GM18508 (cell line): Measurements from ENCODE around the gene B9D1.

Experiments used
- ATAC-seq: cut with Tn5 transposase; IDR thresholded peaks from one replicate; pipeline ENCODE4 v1.9.1; 2021; ENCODE audit warnings: moderate number of reproducible peaks; ENCODE audit not compliant: insufficient read depth, unreplicated experiment

Gene B9D1

GRCh38 chr17:19308398-19308797 lies 54.1 kb downstream of the B9D1 start:
- no peak for ATAC-seq

DNA sequence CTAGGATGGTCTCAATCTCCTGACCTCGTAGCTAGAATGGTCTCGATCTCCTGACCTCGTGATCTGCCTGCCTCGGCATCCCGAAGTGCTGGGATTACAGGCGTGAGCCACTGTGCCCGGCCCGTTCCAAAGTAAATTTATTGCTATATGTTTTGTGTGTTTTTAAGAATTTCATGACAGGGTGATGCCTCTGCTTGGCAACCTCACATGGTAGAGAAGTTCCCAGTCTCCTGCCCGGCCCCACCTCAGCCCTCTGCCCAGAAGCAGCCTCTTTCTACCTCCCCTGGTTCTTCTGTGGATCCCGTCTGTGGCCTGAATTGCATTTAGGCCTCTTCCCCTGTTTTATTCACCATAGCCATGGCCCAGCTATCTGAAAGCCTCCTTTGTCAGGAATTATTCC lies 55.0 kb downstream of the B9D1 start:
- no peak for ATAC-seq

DNA sequence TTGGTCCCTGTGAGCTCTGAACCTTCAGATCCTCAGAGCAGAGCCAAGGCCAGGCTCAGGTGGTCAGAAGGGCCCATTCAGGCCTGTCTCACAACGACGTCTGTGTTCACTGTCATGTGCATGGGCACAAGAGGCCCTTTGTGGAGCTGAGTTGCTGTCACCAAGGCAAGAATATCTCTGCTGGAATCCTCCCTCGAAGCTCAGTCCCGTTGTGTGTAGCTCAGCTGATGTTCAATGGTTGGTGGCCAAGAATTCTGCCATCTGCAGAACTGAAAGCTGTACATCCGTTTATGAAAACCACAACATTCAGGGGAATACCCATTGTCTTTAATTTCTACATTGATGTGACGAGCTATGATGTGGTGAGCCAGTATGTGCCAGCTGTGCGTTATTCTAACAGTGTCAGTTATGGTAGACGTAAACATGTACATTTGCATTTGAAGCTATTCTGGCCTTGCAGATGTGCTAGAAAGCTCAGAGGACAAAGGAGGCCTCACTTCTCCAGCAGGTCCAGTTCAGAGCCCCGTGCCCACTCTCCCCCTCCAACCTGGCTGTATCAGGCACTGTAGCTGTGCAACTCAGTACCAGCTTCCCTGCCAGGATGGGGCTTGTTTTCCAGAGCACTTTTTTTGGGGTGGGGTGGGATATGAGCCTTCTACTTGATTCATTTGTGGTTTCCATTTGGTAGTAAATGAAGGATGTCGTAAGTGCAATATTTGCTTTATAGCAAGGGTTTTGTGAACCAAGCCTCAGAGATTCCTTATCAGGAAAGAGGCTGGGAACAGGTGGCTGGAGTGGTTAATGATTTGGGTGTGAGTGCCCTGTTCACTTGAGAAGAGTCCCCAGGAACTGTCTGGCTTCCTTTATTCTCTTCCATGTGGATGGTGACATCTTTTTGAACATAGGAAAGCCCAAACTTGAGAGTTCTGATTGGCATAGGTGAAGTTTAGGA lies 56.1 kb downstream of the B9D1 start:
- peak; percentile 82 for ATAC-seq

DNA sequence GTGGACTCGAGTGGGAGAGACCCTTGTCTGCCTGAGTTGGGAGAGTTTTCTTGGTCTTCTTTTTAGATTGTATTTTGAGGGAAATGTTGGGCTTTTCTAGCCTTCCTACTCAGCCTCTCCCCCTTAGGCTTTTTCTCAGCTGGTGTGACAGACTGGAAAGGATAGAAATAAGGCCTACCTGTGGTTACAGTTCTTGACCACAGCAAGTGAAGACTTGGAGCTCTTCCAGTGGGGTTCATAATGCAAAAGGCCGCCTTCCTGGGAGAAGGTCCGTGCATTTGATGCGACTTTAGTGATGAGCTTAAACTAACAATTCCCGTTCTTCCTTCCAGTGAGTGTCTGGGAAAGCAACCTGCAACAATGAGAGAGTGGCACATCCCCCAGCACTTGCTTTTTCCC lies 56.8 kb downstream of the B9D1 start:
- ATAC-seq = no peak

- ATAC-seq = no peak
Measured at GRCh38 chr17:19305256-19305655, 57.3 kb downstream of the B9D1 start.

DNA sequence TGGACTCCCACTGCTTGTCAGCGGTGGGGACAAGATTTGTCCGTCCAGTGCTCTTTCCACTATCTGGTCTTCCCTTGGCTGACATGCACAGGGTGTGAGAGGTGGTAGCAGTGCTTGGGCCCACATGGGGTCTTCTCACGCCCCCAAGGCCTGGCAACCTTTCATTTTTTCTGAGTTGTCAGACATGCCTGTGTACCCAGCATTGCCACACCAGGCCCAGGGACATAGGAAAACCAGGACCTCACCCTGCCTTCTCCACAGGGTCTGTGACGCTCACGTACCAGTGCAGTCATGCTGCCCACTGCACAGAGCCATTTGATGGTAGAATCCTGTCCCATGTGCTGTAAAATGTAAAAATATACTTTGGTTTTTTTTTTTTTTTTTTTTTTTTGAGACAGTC lies 57.8 kb downstream of the B9D1 start:
- ATAC-seq = no peak

DNA sequence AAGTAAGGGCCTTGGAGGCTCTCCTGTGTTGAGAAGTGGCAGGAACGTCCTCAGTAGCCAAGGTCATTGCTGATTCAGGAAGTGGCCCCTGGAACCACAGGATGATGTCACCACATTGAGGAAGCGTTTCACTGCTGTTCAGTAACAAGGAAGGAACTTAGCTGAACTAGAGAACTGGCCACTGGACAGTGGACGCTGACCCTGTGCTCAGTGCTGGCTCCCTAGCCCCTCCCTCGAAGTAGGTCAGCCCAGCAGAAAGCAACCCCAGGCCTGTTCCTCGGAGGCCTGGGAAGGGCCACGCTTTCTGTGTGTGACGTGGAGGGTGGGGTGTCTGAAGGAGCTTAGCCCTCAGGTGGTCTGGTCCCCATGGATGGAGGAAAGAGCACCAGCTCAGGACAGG lies 58.3 kb downstream of the B9D1 start:
- no peak for ATAC-seq

DNA sequence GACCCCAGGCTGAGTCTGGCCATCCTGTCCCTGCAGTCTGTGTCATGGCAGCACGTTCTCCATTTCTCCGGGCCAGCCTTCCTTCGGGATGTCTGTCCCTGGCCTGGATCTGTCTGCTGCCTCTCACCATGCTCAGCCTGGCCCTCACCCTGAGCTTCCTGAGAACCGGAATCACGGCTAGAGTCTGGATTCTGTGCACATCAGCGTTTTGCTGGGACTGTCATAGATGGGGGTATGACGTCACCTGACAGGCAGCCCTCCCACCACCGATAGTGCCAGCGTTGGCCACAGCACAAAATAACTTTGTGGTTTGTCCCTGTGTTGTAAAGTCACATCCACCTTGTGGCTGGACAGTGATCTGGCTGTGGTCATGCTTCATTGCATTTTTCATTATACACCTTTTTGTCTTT lies 59.2 kb downstream of the B9D1 start:
- ATAC-seq = no peak

GRCh38 chr17:19302791-19303331 lies 59.7 kb downstream of the B9D1 start:
- no peak for ATAC-seq

DNA sequence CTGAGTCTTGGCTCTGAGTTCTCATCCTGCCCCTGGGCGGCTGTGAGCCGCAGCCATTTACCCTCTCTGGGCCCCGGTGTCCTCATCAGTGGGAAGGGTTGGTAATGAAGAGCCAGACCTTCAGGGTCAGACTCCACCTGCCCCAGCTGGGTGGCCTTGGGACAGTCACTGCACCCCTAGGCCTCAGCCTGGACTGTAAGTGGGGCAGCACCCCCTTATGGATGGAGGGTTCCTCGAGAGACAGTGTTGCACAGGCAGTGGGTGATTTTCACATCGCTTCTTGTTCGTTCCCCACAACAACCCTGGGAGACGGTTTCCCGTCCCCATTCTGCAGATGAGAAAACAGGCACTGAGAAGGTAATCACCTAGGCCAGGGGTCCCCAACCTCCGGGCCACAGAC lies 60.5 kb downstream of the B9D1 start:
- no peak for ATAC-seq

DNA sequence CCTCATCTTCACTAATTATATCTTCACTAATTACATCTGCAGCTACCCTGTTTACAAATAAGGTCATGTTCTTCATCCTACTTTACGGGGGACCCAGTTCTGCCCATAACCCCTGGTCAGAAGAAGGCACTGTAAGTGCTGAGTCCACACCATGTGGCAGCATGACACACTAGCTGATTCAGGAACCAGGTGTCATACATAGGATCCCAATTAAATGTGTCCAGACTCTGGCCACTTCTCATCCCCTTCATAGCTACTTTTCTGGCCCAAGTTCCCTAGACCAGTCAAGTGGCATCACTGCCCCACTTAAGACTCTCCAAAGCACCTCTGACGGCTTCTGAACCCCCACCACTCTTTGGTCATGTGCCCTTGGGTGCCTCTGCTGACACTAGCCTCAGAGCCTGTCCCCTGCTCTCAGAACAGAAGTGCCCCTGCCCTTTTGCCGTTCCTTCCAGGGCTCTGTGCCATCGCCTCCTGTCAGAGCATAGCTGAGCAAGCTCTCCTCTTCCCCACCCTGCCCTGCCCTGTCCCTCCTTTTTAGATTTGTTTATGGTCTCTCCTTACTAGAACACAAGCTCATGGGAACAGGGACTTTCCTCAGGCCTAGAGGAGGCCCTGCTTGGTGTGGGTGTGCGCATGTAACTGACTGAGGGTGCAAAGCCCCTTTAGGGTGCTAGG lies 61.1 kb downstream of the B9D1 start:
- no peak for ATAC-seq

GRCh38 chr17:19299866-19300265 lies 62.7 kb downstream of the B9D1 start:
- no peak for ATAC-seq

GRCh38 chr17:19299214-19299747 lies 63.2 kb downstream of the B9D1 start:
- no peak for ATAC-seq

DNA sequence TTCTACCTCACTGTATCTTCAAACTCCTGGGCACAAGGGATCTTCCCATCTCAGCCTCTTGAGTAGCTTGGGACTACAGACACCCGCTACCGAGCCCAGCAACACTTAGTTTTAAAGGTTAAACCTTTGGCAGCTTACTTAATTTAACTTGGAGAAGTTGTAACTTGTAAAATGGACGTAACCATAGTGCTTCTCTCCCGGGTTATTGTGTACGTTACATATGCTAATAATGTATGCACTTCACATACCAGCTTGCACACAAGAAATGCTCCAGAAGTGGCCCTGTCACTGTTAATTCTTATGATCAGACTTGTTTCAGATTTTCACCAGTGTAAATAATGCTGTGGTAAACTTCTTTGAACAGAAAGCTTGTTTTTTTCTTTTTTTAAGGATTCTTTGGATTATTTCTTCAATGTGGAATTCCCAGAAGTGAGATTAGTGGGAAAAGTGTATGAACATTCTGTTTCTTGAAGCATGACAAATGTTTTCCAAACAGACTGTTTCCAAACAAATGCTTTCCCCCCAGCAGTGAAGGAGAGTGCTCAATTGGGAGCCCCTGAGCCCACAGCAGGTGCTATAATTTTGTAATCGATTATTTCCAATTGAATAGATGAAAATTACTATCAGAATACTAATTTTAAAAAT lies 63.8 kb downstream of the B9D1 start:
- no peak for ATAC-seq

DNA sequence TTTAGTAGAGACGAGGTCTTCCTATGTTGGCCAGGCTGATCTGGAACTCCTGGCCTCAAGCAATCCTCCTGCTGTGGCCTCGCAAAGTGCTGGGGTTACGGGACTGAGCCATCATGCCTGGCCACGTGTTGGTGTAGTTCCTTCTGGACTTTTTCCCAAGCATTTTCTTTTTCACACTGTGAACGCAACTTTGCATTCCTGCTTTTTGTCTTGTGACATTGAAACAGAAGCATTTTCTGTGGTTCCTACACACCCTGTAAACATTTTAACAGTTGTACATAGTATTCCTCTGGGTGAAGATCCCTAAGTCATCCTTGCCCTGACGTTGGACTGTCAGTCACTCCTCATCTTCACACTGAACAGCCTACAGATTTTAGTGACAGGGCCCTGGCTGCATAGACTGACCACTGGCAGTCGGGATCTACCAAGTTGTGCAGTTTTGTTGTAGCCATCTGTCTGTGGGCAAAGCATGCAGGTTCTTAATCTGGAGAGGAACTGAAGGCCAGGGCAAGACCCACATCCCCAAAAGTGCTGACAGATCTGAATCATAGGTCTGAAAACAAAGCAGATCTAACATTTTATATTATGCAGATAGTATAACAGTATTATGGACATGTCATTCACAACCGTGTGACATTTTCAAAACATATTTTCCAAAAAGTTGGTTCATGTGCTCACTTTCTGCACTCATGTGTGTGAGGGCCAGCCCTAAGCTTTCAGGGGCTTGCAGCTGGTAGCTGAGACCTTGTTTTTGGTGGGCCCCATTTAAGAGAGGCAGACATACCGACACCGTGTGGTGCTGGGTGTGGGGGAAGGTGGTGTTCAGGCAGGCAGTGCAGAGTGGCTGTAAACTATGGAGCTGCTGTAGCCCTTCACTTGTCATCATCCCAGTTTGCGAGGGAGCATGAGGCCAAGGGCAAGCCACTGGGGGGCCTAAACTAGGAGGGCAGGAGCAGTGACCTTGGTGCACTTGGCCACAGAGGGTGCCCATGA lies 65.4 kb downstream of the B9D1 start:
- ATAC-seq = no peak

DNA sequence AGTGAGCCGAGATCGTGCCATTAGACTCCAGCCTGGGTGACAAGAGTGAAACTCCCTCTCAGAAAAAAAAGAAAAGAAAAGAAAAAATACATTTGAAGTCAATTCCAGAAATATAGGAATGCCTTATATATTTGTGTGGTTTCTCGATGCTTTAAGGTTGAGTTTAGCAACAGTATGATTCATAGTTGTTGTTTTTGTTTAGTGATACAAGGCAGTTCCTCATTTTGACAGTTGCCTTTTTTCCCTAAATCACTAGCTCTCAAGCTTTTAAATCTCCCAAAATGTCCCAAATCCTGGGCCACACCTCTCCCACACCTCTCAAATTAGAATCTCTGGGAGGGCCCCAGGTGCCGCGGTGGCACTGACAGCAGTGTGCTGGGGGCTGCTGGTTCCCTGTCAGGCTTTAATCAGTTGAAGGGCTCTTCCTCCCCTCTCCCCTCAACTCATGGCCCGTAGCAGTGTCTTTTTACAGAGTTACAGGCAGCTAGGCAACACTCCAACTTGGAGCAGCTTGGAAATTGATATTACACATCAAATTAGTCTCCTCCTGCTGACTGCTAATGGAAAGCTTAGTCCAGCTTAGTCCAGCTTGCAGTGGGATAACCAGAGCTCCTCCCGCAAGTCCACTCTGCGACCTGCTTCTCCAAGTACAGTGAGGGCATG lies 66.9 kb downstream of the B9D1 start:
- no peak for ATAC-seq

- no peak for ATAC-seq
Measured at GRCh38 chr17:19294443-19294842, 68.1 kb downstream of the B9D1 start.
